Upper lobe of left lung (tissue), 4 donors: ENCODE measurements around the gene CENPVL1.
"Not testable (repeated sequence)": the region's sequence is repeated elsewhere in the genome, so short reads cannot be mapped to it uniquely, and the experiment has no call there.

Source experiments
- CTCF ChIP-seq, 6 experiments: fragments of 450-650 bp in 4 of 6; fragments of 200-600 bp in 2 of 6; sonication (generic) in 2 of 6; IDR thresholded peaks; one replicate each; pipeline ENCODE4 v1.5.1; 2016 to 2019; ENCODE audit warnings: antibody characterized with exemption in 6 of 6
- EP300 ChIP-seq, 4 donors: sonication (generic); formaldehyde crosslinking; IDR thresholded peaks; one replicate each; pipeline ENCODE4 v1.5.1; 2017; ENCODE audit warnings: antibody characterized with exemption in 4 of 4, control low read depth in 2 of 4
- POLR2A ChIP-seq, 4 donors: fragments of 450-650 bp; IDR thresholded peaks; one replicate each; pipeline ENCODE4 v1.5.1; 2016 to 2017; ENCODE audit warnings: antibody characterized with exemption in 4 of 4, mild to moderate bottlenecking in 2 of 4
- POLR2AphosphoS5 ChIP-seq, 2 donors: sonication (generic); formaldehyde crosslinking; IDR thresholded peaks; one replicate each; pipeline ENCODE4 v1.5.1; 2017; ENCODE audit warnings: antibody characterized with exemption in 2 of 2

GRCh38 chrX:51712943-51713647, 2.8 kb downstream of the CENPVL1 start:
- TF ChIP-seq CTCF, POLR2AphosphoS5, POLR2A, EP300 (IDR thresholded peaks at IDR 0.05): not testable (repeated sequence)
